ENCODE measurements around the gene RPL14. TPM values are rescaled to one million over a fixed set of nuclear protein-coding genes. Genes with fewer than 3 reads are reported as not detected.

The RPL14 gene
- total RNA-seq (2014; rRNA removed) = 543 and 624 TPM in 2 replicates
- percentile 98 among the genes with signal in this experiment for Bru-seq, nascent RNA
- BruChase-seq, experiment 1, labeled RNA remaining after a 6-hour chase = percentile 100 among the genes with signal in this experiment
- percentile 99 among the genes with signal in this experiment for BruChase-seq, experiment 2, labeled RNA remaining after a 2-hour chase
- long read RNA-seq, full-length matches to known transcripts = 371 of 426 reads
- long read RNA-seq, partial matches to known transcripts = 20 of 426 reads
- long read RNA-seq, other reads (novel, unspliced or antisense) = 35 of 426 reads

GRCh38 chr3:40456940-40457823 lies at the start of gene RPL14:
TSS of gene RPL14 (plus strand) at chr3:40457339. CDS start at chr3:40457472, 133 bp downstream.
- Histone ChIP-seq H4K20me1 (ENCODE audit: low read length) (peaks cover 41% of the 10 kb centered on the region), H2AFZ (ENCODE audit: low read length) (peak within 1 kb of the TSS; percentile 85), H3F3A (ENCODE audit: low read length, unreplicated experiment) (peaks cover 15% of the 10 kb centered on the region), H3K27me3 (ENCODE audit: low read length) (no peaks in the 10 kb centered on the region), H3K79me2 (ENCODE audit: low read length) (peaks cover 48% of the 10 kb centered on the region), H3K4me3 (ENCODE audit: low read length) (peak within 1 kb of the TSS; percentile 82), H3K36me3 (ENCODE audit: low read depth, low read length) (peaks cover 45% of the 10 kb centered on the region), H3K4me1 (ENCODE audit: insufficient read depth, low read length) (peaks cover 45% of the 10 kb centered on the region), H3K4me2 (ENCODE audit: low read length) (peak within 1 kb of the TSS; percentile 89), H3K9me3 (ENCODE audit: low read length) (no peaks in the 10 kb centered on the region), H3K9me2 (replicated peaks; ENCODE audit: low read length) (no peaks in the 10 kb centered on the region), H3K27ac (ENCODE audit: low read length) (peak within 1 kb of the TSS; percentile 64), H3K9ac (ENCODE audit: low read length) (peak within 1 kb of the TSS; percentile 99)
- ChIA-PET POLR2A (ENCODE audit: unreplicated experiment) (interaction anchor here (0.6 to 0.7 kb wide), 6 partner anchors 13 to 812 kb away, joined by 3 to 6 read pairs (median 4); partner anchors contain the start of gene ENTPD3), CTCF (interaction anchor here (0.6 kb wide), 1 partner anchor 67 kb away, joined by 3 read pairs; the partner anchor contains the start of gene ZNF621)
- ATAC-seq (peak; percentile 72), DNase-seq (peak; percentile 97)
- intact Hi-C loops (cut with micrococcal nuclease) = loop anchor here (5.0 kb wide), 1 partner anchor 1505 kb away; the partner anchor contains the start of gene ULK4
- TF ChIP-seq EZH2 (IDR thresholded peaks at IDR 0.05; ENCODE audit: low read length, unreplicated experiment) = no peak
- no peak for TF ChIP-seq CTCF (conservative IDR thresholded peaks at IDR 0.05; ENCODE audit: low read depth, low read length)
- no TSS peak for BruUV-seq (replicated peaks)

GRCh38 chr3:40407611-40408010 lies 49.5 kb upstream of the RPL14 start:
- ChIA-PET CTCF (no interaction called here), POLR2A (ENCODE audit: unreplicated experiment) (no interaction called here)
- H3K9ac ChIP-seq (ENCODE audit: low read length) = no peak overlapping the region
- H4K20me1 ChIP-seq (ENCODE audit: low read length) = no peaks in the 10 kb centered on the region
- intact Hi-C loops (cut with micrococcal nuclease) = no loop called here
- no peaks in the 10 kb centered on the region for H3K27me3 ChIP-seq (ENCODE audit: low read length)
- no peaks in the 10 kb centered on the region for H3K79me2 ChIP-seq (ENCODE audit: low read length)
- no peak for TF ChIP-seq CTCF (conservative IDR thresholded peaks at IDR 0.05; ENCODE audit: low read depth, low read length)
- no peak for TF ChIP-seq EZH2 (IDR thresholded peaks at IDR 0.05; ENCODE audit: low read length, unreplicated experiment)
- TF ChIP-seq EZH2phosphoT487 (IDR thresholded peaks at IDR 0.05; ENCODE audit: borderline replicate concordance, low read length) = no peak
- H3K4me3 ChIP-seq (ENCODE audit: low read length) = no peak overlapping the region
- BruUV-seq (replicated peaks) = no TSS peak
- no peaks in the 10 kb centered on the region for H3K36me3 ChIP-seq (ENCODE audit: low read depth, low read length)
- ATAC-seq (no peak), DNase-seq (no peak)
- H3K9me2 ChIP-seq (replicated peaks; ENCODE audit: low read length) = no peaks in the 10 kb centered on the region
- no peak overlapping the region for H3K27ac ChIP-seq (ENCODE audit: low read length)
- no peak overlapping the region for H3K4me2 ChIP-seq (ENCODE audit: low read length)
- H3F3A ChIP-seq (ENCODE audit: low read length, unreplicated experiment) = no peaks in the 10 kb centered on the region
- no peak overlapping the region for H2AFZ ChIP-seq (ENCODE audit: low read length)
- no peaks in the 10 kb centered on the region for H3K9me3 ChIP-seq (ENCODE audit: low read length)
- H3K4me1 ChIP-seq (ENCODE audit: insufficient read depth, low read length) = no peaks in the 10 kb centered on the region

Data from PC-3 (cell line).